Esophagus muscularis mucosa (tissue), 3 donors: Measurements from ENCODE around the gene LPO.

Source experiments
- POLR2A ChIP-seq: fragments of 450-650 bp; IDR thresholded peaks from one replicate; pipeline ENCODE4 v1.6.1; 2017; ENCODE audit warnings: antibody characterized with exemption, moderate library complexity, mild to moderate bottlenecking, low read depth
- TF ChIP-seq, protein P1 (sequence below), 3 experiments: fragments of 200-600 bp in 2 of 3; fragments of 450-650 bp in 1 of 3; sonication (generic) in 2 of 3; IDR thresholded peaks; one replicate each; pipeline ENCODE4 v1.5.1; 2017 to 2019; ENCODE audit warnings: antibody characterized with exemption in 3 of 3, mild to moderate bottlenecking in 2 of 3, moderate library complexity in 1 of 3

DNA sequence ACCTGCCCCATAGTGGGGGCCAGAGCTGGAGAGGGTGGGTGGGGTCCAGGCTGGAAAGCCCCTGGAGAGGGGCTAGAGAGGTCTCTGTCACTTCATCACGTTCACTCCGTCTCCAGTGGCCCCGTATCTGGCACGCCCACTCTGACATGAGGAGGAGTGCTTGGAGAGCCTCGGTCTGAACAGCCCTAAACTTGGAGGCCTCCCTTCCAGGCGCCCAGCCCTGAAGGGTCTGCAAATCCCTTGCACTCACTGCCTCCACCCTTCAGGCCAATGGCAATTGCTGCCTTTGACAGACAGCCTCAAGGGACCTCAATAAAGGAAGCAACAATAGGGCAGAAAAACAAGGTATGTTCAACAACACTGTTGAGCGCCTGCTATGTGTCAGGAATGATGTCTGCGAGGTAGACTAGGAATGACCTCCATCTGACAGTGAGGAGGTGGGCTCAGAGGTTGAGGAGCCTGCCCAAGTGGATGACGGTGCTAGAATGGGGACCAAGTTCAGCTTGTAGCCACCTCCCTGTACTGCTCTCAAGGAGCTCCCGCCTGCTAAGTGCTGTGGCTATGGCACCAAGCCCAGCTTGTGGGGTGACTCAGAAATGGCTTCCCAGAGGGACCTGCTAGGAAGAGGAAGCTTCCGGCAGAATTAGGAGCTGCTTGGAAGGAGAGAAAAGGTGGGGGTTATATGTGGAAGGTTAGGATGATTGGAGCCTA, 48.8 kb upstream of the LPO start:
- TF ChIP-seq, protein P1, sequence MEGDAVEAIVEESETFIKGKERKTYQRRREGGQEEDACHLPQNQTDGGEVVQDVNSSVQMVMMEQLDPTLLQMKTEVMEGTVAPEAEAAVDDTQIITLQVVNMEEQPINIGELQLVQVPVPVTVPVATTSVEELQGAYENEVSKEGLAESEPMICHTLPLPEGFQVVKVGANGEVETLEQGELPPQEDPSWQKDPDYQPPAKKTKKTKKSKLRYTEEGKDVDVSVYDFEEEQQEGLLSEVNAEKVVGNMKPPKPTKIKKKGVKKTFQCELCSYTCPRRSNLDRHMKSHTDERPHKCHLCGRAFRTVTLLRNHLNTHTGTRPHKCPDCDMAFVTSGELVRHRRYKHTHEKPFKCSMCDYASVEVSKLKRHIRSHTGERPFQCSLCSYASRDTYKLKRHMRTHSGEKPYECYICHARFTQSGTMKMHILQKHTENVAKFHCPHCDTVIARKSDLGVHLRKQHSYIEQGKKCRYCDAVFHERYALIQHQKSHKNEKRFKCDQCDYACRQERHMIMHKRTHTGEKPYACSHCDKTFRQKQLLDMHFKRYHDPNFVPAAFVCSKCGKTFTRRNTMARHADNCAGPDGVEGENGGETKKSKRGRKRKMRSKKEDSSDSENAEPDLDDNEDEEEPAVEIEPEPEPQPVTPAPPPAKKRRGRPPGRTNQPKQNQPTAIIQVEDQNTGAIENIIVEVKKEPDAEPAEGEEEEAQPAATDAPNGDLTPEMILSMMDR (IDR thresholded peaks at IDR 0.05): no peak
- TF ChIP-seq POLR2A: no peak
